B cell (primary cell): ENCODE measurements around the gene ITPK1. TPM values are rescaled to one million over a fixed set of nuclear protein-coding genes. Genes with fewer than 3 reads are reported as not detected.

Experiments used
- ATAC-seq: fragments of 200-7000 bp; cut with Tn5 transposase; one replicate; pipeline ENCODE4 v1.10.0; 2021; ENCODE audit warnings: low read depth, mild to moderate bottlenecking, moderate number of reproducible peaks, moderate library complexity
- CTCF ChIA-PET: fragments of 350-600 bp; sonication (Branson Sonifier 250); formaldehyde crosslinking; loops from one replicate; lab custom pipeline; 2021; ENCODE audit warnings: antibody characterized with exemption, inconsistent platforms; lab: Charles Lee
- POLR2A ChIA-PET: fragments of 350-600 bp; sonication (Branson Sonifier 250); formaldehyde crosslinking; loops from one replicate; lab custom pipeline; 2021; ENCODE audit warnings: antibody characterized with exemption; lab: Charles Lee
- DNase-seq: peaks from one replicate; pipeline ENCODE4 v3.0.0; 2013
- H2AFZ ChIP-seq: 2 replicates; pipeline ENCODE4 v1.6.1; 2012; ENCODE audit warnings: mild to moderate bottlenecking, low read depth, low read length; ENCODE audit not compliant: insufficient read depth, poor library complexity, severe bottlenecking
- H3K27ac ChIP-seq, 2 donors: 1 replicate in 1 of 2; 2 replicates in 1 of 2; pipeline ENCODE4 v1.5.1; 2012 to 2013; ENCODE audit warnings: low read length in 2 of 2, mild to moderate bottlenecking in 2 of 2, moderate library complexity in 1 of 2
- H3K27me3 ChIP-seq, 4 experiments: fragments of 200-600 bp in 1 of 4; sonication (generic) in 1 of 4; replicated peaks in 1 of 4; 1 replicate in 2 of 4; 2 replicates in 2 of 4; pipeline versions ENCODE4 v1.6.1 to v1.7.0; 2013 to 2016; ENCODE audit warnings: low read length in 3 of 4, mild to moderate bottlenecking in 2 of 4, mixed read lengths in 1 of 4, moderate library complexity in 1 of 4; ENCODE audit not compliant: insufficient read depth in 4 of 4, control insufficient read depth in 3 of 4; ENCODE audit errors: control extremely low read depth in 1 of 4
- H3K36me3 ChIP-seq, 2 experiments: replicated peaks in 1 of 2; 1 replicate in 1 of 2; 2 replicates in 1 of 2; pipeline versions ENCODE4 v1.6.1 to v1.7.1; 2013; ENCODE audit warnings: low read length in 1 of 2; ENCODE audit not compliant: insufficient read depth in 2 of 2, control insufficient read depth in 1 of 2; ENCODE audit errors: control extremely low read depth in 1 of 2, extremely low read depth in 1 of 2
- H3K4me1 ChIP-seq, 2 donors: fragments of 200-600 bp in 1 of 2; sonication (generic) in 1 of 2; 1 replicate in 1 of 2; 2 replicates in 1 of 2; pipeline versions ENCODE4 v1.5.1 to v1.6.1; 2013 to 2017; ENCODE audit warnings: low read length in 2 of 2; ENCODE audit not compliant: control insufficient read depth in 2 of 2, insufficient read depth in 2 of 2
- H3K4me2 ChIP-seq: replicated peaks from 2 replicates; pipeline ENCODE3; 2012; ENCODE audit warnings: mild to moderate bottlenecking, low read depth, low read length; ENCODE audit not compliant: poor library complexity, severe bottlenecking
- H3K4me3 ChIP-seq, 5 experiments: fragments of 200-600 bp in 1 of 5; sonication (generic) in 1 of 5; 1 replicate in 3 of 5; 2 replicates in 2 of 5; pipeline versions ENCODE4 v1.5.1 to v1.7.0; 2011 to 2016; ENCODE audit warnings: low read length in 4 of 5, mild to moderate bottlenecking in 4 of 5, low read depth in 2 of 5, control low read depth in 1 of 5, moderate library complexity in 1 of 5; ENCODE audit not compliant: insufficient read depth in 1 of 5; ENCODE audit errors: control extremely low read depth in 1 of 5, extremely low read depth in 1 of 5
- H3K79me2 ChIP-seq: fragments of 200-600 bp; sonication (generic); one replicate; pipeline ENCODE4 v1.6.0; 2016; ENCODE audit warnings: low read length; ENCODE audit not compliant: control insufficient read depth, insufficient read depth
- H3K9ac ChIP-seq: fragments of 200-600 bp; sonication (generic); 2 replicates; pipeline ENCODE4 v1.6.1; 2017; ENCODE audit warnings: mild to moderate bottlenecking, low read length, moderate library complexity
- H3K9me3 ChIP-seq, 3 donors: one replicate each; pipeline versions ENCODE4 v1.6.1 to v1.7.1; 2013; ENCODE audit warnings: low read length in 2 of 3; ENCODE audit not compliant: control insufficient read depth in 2 of 3, insufficient read depth in 1 of 3; ENCODE audit errors: control extremely low read depth in 1 of 3
- H4K20me1 ChIP-seq: 2 replicates; pipeline ENCODE4 v1.6.0; 2012; ENCODE audit warnings: mild to moderate bottlenecking, low read length; ENCODE audit not compliant: insufficient read depth, control insufficient read depth, poor library complexity, severe bottlenecking
- H3K27ac Mint-ChIP-seq: one replicate; pipeline ENCODE4 v1.8.0; 2021; ENCODE audit warnings: mixed read lengths
- H3K27me3 Mint-ChIP-seq: one replicate; pipeline ENCODE4 v1.8.0; 2021; ENCODE audit warnings: mixed read lengths
- H3K4me1 Mint-ChIP-seq: one replicate; pipeline ENCODE4 v1.8.0; 2021; ENCODE audit warnings: mixed read lengths
- H3K4me3 Mint-ChIP-seq: one replicate; pipeline ENCODE4 v1.8.0; 2021; ENCODE audit warnings: mixed read lengths
- H3K9me3 Mint-ChIP-seq: one replicate; pipeline ENCODE4 v1.8.0; 2022; ENCODE audit warnings: mixed read lengths; ENCODE audit not compliant: insufficient read depth
- EZH2 ChIP-seq: IDR thresholded peaks from 2 replicates; pipeline ENCODE4 v1.6.1; 2012; ENCODE audit warnings: borderline replicate concordance, low read depth, mild to moderate bottlenecking, moderate library complexity, low read length; ENCODE audit not compliant: insufficient read depth, poor library complexity, severe bottlenecking
- WGBS: methylation state at CpG from one replicate; pipeline ENCODE4 v1.1.5; 2013; ENCODE audit warnings: missing lambda C conversion rate; ENCODE audit not compliant: insufficient coverage; 5-methylcytosine and 5-hydroxymethylcytosine counted together
- intact Hi-C: fragments of 100-400 bp; cut with micrococcal nuclease; formaldehyde crosslinking; loops from one replicate; pipeline ENCODE4 v1.10.0; 2022
- polyA plus RNA-seq: library from polyadenylated mRNA; depleted of rRNA; stranded (reverse); fragments of >200 nt; gene quantifications from 2 replicates; pipeline ENCODE4 v1.2.3, GENCODE V29; 2012
- total RNA-seq, 2 donors: library from RNA; stranded (reverse); fragments of 120-200 nt in 1 of 2; gene quantifications; 1 replicate in 1 of 2; 2 replicates in 1 of 2; pipeline versions ENCODE4 v1.2.3 to v1.2.4, GENCODE V29; 2013 to 2022
- TF ChIP-seq, protein P1 (sequence below): fragments of 200-600 bp; IDR thresholded peaks from one replicate; pipeline ENCODE4 v1.8.0; 2022; ENCODE audit warnings: antibody characterized with exemption, mild to moderate bottlenecking

The ITPK1 gene
- total and polyA plus RNA-seq, 2 donors (not counting 1 experiment from before 2014, with no cell fraction given): 46.0 to 46.9 TPM

DNA sequence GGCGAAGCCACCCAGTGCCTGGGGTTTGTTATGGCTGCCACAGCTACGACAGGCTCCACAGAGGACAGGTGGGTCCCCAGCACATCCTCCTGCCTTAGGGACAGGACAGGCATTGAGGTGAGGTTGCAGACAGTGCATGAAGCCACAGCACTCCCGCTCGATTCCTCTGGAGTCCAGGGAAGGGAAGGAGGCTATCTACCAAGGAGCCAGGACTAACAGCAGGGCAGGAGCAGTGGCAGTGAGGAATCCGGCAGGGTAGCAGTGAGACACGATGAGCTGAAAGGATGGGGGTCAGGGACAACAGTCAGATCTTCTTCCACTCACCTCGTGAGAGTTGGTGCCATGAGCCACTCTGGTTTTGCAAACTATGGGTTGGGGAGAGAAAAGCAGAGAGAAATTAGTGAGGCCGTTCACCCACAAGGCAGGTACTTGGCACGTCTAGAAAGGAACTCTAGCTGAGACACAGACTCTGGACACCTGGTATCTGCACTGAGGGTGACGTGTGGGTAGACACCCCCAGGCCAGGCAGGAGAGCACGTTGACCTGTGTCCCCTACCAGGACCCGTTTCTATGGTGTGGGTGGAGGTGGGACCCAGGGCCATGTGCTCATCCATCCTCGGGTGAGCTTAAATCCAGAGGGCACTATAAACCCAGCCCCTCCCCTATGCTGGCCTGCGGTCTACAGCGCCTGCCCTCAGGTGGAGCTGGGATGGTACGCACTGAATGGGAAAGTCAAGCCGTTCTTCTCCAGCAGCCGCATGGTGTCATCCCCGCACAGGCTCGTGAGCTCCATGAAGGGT lies 153.5 kb downstream of the ITPK1 start:
- Histone ChIP-seq H3K79me2 (peaks cover 4% of the 10 kb centered on the region), H3K27ac (no peak overlapping the region), H3K4me3 (no peak overlapping the region), H3K36me3 (peaks cover 0 to 32% of the 10 kb centered on the region in 2 experiments), H3K9me3 (no peaks in the 10 kb centered on the region), H3K4me1 (no peaks in the 10 kb centered on the region), H2AFZ (no peak overlapping the region), H4K20me1 (peaks cover 10% of the 10 kb centered on the region), H3K27me3 (no peaks in the 10 kb centered on the region), H3K4me2 (no peak overlapping the region), H3K9ac (no peak overlapping the region)
- no peaks in the 10 kb centered on the region for H3K9me3 Mint-ChIP-seq
- ATAC-seq: no peak
- H3K4me1 Mint-ChIP-seq: peaks cover 11% of the 10 kb centered on the region
- WGBS: 97% methylated on average over 16 of the region's 20 CpGs
- ChIA-PET CTCF (interaction anchor here (1.7 kb wide), 1 partner anchor 9 kb away, joined by 5 read pairs; no protein-coding TSS in a partner anchor), POLR2A (no interaction called here)
- no peak overlapping the region for H3K27ac Mint-ChIP-seq
- no peak overlapping the region for H3K4me3 Mint-ChIP-seq
- no peak for DNase-seq
- TF ChIP-seq EZH2: no peak
- TF ChIP-seq, protein P1, sequence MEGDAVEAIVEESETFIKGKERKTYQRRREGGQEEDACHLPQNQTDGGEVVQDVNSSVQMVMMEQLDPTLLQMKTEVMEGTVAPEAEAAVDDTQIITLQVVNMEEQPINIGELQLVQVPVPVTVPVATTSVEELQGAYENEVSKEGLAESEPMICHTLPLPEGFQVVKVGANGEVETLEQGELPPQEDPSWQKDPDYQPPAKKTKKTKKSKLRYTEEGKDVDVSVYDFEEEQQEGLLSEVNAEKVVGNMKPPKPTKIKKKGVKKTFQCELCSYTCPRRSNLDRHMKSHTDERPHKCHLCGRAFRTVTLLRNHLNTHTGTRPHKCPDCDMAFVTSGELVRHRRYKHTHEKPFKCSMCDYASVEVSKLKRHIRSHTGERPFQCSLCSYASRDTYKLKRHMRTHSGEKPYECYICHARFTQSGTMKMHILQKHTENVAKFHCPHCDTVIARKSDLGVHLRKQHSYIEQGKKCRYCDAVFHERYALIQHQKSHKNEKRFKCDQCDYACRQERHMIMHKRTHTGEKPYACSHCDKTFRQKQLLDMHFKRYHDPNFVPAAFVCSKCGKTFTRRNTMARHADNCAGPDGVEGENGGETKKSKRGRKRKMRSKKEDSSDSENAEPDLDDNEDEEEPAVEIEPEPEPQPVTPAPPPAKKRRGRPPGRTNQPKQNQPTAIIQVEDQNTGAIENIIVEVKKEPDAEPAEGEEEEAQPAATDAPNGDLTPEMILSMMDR: no peak
- intact Hi-C loops: no loop called here
- H3K27me3 Mint-ChIP-seq: no peaks in the 10 kb centered on the region

DNA sequence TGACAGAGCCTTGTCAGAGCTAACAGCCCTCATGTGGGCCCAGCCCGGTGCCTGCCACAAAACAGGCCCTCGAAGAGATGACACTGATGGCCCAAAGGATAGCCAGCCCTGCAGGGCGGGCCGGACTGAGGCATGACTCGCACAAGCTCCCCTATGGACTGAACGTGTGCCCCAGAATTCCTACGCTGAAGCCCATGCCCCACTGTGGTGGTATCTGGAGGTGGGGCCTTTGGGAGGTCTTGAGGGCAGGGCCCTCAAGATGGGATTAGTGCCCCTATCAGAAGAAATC lies 154.2 kb downstream of the ITPK1 start:
- DNase-seq: no peak
- Mint-ChIP-seq H3K4me3 (no peak overlapping the region), H3K27ac (no peak overlapping the region), H3K27me3 (no peaks in the 10 kb centered on the region), H3K4me1 (peaks cover 6% of the 10 kb centered on the region), H3K9me3 (no peaks in the 10 kb centered on the region)
- ChIA-PET CTCF (no interaction called here), POLR2A (no interaction called here)
- Histone ChIP-seq H3K9ac (no peak overlapping the region), H3K4me1 (no peaks in the 10 kb centered on the region), H3K36me3 (peaks cover 0 to 32% of the 10 kb centered on the region in 2 experiments), H3K27me3 (no peaks in the 10 kb centered on the region), H3K4me2 (no peak overlapping the region), H3K79me2 (no peaks in the 10 kb centered on the region), H3K4me3 (no peak overlapping the region), H3K9me3 (no peaks in the 10 kb centered on the region), H3K27ac (no peak overlapping the region), H2AFZ (no peak overlapping the region), H4K20me1 (peaks cover 10% of the 10 kb centered on the region)
- ATAC-seq: no peak
- intact Hi-C loops: no loop called here
- WGBS: 94% methylated on average over 5 of the region's 7 CpGs
- TF ChIP-seq, protein P1: no peak
- no peak for TF ChIP-seq EZH2
